Measurements from ENCODE around the gene SLC25A19. TPM values are rescaled to one million over a fixed set of nuclear protein-coding genes. Genes with fewer than 3 reads are reported as not detected.

The SLC25A19 gene
- total RNA-seq, result 10 to 100 TPM in 3 of 4 donors, 1 to 10 TPM in 1; 9.6 to 17.5 (median 15.2) TPM

DNA sequence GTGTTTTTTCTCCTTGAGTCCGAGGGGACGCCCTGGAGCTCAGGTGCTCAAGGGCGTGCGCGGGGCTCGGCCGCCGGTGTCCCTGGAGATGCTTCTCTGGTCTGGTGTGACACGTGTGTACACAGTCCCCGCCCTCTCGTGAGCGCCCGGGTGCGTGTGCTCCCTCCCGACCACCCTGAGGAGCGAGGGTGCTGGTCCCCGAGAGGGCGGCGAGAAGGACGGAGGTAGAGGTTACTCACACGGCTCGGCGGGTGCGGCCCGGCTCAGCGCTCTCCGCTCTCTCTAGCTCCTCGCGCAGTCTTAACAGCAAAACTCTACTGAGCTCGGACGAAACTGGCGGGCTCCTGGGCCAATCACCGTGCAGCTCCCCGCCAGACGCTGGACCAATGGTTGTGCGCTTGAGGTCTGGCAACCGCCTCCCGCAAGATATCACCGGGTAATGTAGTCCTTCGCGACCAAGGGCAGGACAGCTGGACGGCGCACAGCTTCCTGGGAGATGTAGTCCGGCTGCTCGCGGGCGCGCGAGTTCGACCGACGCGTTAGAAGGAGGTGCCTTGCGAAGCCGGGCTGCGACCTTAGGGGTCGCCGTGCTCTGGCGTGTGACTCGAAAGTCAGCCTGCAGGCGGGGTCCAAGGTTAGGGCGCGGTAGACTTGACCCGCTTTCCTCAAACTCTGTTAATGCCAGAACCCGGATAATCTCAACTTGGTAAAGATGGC is at the start of gene SLC25A19:
Gene SLC25A19, minus strand, starts transcription at position 319 of the 717 bp plus-strand sequence. CDS start 2,669 bp downstream, outside the sequence.
- intact Hi-C loops (cut with DNase I), result loop anchor here (10.0 kb wide), 1 partner anchor 226 kb away; the partner anchor contains the start of genes CASKIN2 and TSEN54
- peak; percentile 99 for DNase-seq (ENCODE audit: extremely low spot score)
- TF ChIP-seq EP300 (IDR thresholded peaks at IDR 0.05) (no peak), POLR2AphosphoS5 (IDR thresholded peaks at IDR 0.05) (peak; percentile 96 to 97), POLR2A (IDR thresholded peaks at IDR 0.05; ENCODE audit: low read depth) (peak; percentile 55)
- TF ChIP-seq, protein P1, sequence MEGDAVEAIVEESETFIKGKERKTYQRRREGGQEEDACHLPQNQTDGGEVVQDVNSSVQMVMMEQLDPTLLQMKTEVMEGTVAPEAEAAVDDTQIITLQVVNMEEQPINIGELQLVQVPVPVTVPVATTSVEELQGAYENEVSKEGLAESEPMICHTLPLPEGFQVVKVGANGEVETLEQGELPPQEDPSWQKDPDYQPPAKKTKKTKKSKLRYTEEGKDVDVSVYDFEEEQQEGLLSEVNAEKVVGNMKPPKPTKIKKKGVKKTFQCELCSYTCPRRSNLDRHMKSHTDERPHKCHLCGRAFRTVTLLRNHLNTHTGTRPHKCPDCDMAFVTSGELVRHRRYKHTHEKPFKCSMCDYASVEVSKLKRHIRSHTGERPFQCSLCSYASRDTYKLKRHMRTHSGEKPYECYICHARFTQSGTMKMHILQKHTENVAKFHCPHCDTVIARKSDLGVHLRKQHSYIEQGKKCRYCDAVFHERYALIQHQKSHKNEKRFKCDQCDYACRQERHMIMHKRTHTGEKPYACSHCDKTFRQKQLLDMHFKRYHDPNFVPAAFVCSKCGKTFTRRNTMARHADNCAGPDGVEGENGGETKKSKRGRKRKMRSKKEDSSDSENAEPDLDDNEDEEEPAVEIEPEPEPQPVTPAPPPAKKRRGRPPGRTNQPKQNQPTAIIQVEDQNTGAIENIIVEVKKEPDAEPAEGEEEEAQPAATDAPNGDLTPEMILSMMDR (IDR thresholded peaks at IDR 0.05), result peak in 1 of 3 experiments; percentile 15
- H3K9me3 ChIP-seq, result no peaks in the 10 kb centered on the region
- H3K4me3 ChIP-seq, result peak within 1 kb of the TSS; percentile 64 to 88 (median 74)
- H3K36me3 ChIP-seq, result peaks cover 3 to 19% (median 14%) of the 10 kb centered on the region in 4 donors
- WGBS, result 0% methylated on average over 26 of the region's 65 CpGs
- no peaks in the 10 kb centered on the region for H3K27me3 ChIP-seq
- peaks cover 9 to 17% (median 14%) of the 10 kb centered on the region in 4 donors for H3K4me1 ChIP-seq
- H3K27ac ChIP-seq (replicated peaks in 1 of 4), result peak within 1 kb of the TSS; percentile 85 to 96 (median 89)

DNA sequence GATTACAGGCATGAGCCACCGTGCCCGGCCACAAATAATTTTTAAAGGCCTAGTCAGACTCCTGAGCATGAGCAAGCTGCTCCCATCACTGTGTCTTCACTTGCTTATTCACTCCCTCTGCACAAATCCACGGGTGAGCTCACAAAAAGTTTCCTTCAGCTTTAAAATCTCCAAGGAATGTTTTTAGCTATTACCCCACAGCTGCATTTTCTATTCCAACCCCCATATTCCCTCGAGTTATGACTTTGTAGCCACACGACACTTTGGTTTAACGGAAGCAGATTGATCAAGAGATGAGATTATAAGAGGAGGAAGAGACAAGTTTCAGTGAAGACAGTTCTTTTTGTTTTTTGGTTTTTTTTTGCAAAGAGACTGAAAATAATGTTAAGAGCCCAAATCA is 49.1 kb upstream of the SLC25A19 start:
- Histone ChIP-seq H3K9me3 (no peaks in the 10 kb centered on the region), H3K36me3 (no peaks in the 10 kb centered on the region), H3K4me1 (peaks cover 3 to 42% (median 36%) of the 10 kb centered on the region in 4 donors), H3K27ac (replicated peaks in 1 of 4) (no peak overlapping the region), H3K27me3 (no peaks in the 10 kb centered on the region), H3K4me3 (no peak overlapping the region)
- 53% methylated on average over 6 of the region's 6 CpGs for WGBS
- no peak for DNase-seq (ENCODE audit: extremely low spot score)
- TF ChIP-seq, protein P1 (IDR thresholded peaks at IDR 0.05), result no peak
- no peak for TF ChIP-seq EP300 (IDR thresholded peaks at IDR 0.05)
- intact Hi-C loops (cut with DNase I), result no loop called here

DNA sequence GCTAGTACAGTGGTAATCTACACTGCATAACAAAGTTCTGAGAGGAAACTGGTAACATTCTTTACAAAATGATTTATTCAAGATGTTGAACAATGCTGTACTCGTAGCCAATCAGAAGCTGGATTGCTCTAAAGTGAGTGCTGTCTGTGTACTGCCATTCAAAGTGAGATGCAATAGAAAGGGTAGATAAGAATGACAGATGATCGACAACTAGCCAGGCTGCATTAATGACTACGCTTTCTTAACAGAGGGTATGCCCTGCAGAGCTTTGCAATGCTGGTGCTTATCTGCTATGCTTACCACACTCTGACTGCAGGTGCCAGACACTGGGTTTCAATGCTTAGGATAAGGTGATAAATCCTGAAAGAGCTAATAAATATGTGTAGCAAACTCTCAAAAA is 46.1 kb upstream of the SLC25A19 start:
- TF ChIP-seq POLR2A (IDR thresholded peaks at IDR 0.05; ENCODE audit: low read depth), result no peak
- TF ChIP-seq, protein P1 (IDR thresholded peaks at IDR 0.05), result no peak
- TF ChIP-seq EP300 (IDR thresholded peaks at IDR 0.05), result no peak
- TF ChIP-seq POLR2AphosphoS5 (IDR thresholded peaks at IDR 0.05), result no peak
- no peak for DNase-seq (ENCODE audit: extremely low spot score)
- H3K27me3 ChIP-seq, result no peaks in the 10 kb centered on the region
- H3K4me3 ChIP-seq, result no peak overlapping the region
- intact Hi-C loops (cut with DNase I), result no loop called here
- H3K4me1 ChIP-seq, result peaks cover 8 to 29% (median 16%) of the 10 kb centered on the region in 4 donors
- H3K36me3 ChIP-seq, result peaks cover 0 to 13% (median 9%) of the 10 kb centered on the region in 4 donors
- H3K9me3 ChIP-seq, result no peaks in the 10 kb centered on the region
- H3K27ac ChIP-seq (replicated peaks in 1 of 4), result no peak overlapping the region
- 86% methylated on average over 3 of the region's 3 CpGs for WGBS

DNA sequence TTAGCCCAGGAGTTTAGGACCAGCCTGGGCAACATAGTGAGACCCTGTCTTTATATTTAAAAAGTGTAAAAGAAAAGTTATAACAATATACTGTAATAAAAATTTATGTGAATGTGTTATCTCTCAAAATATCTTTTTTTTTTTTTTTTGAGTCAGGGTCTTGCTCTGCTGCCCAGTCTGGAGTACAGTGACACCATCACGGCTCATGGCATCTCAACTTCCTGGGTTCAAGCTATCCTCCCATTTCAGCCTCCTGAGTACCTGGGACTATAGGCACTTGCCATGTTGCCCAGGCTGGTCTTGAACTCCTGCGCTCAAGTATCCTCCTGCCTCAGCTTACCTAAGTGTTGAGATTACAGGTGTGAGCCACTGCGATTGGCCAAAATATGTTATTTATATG is 45.5 kb upstream of the SLC25A19 start:
- H3K27ac ChIP-seq (replicated peaks in 1 of 4), result no peak overlapping the region
- H3K36me3 ChIP-seq, result peaks cover 0 to 15% (median 10%) of the 10 kb centered on the region in 4 donors
- intact Hi-C loops (cut with DNase I), result no loop called here
- DNase-seq (ENCODE audit: extremely low spot score), result no peak
- TF ChIP-seq POLR2A (IDR thresholded peaks at IDR 0.05; ENCODE audit: low read depth), result no peak
- TF ChIP-seq POLR2AphosphoS5 (IDR thresholded peaks at IDR 0.05), result no peak
- no peak for TF ChIP-seq EP300 (IDR thresholded peaks at IDR 0.05)
- TF ChIP-seq, protein P1 (IDR thresholded peaks at IDR 0.05), result no peak
- WGBS, result 95% methylated on average over 3 of the region's 3 CpGs
- H3K4me1 ChIP-seq, result peaks cover 8 to 25% (median 13%) of the 10 kb centered on the region in 4 donors
- no peaks in the 10 kb centered on the region for H3K9me3 ChIP-seq
- no peak overlapping the region for H3K4me3 ChIP-seq
- H3K27me3 ChIP-seq, result no peaks in the 10 kb centered on the region
